NCI-H2196 treated with DMSO at 0.1 percent for 48 hours (cell line): Measurements from ENCODE around the gene CPEB1.
"Not testable (repeated sequence)": the region's sequence is repeated elsewhere in the genome, so short reads cannot be mapped to it uniquely, and the experiment has no call there.

ENCODE experiments used
- DNase-seq: peaks from one replicate; lab custom pipeline; 2025; ENCODE audit not compliant: unreplicated experiment; lab: John Stamatoyannopoulos, UW

CPEB1 gene

DNA sequence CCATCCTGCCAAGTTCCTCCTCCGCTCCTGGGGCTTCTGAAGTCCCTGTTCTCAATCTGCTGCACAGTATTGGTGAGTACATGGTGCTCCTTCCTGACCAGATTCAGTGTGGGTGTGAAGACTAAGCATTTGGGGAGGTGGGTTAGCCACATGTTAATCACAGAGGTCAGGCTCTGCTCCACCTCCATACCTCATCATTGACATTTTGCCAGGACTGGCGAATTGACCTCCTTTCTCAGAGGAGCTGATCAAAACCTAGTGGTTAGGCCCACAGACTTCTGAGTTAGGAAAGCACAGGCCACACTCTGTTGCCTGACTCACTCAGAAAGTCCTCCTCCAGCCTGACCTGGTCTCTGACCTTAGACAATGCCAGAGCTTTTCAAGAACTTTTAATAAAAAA is 98.5 kb downstream of the CPEB1 start:
- no peak for DNase-seq

- no peak for DNase-seq
These were observed 101.7 kb downstream of the CPEB1 start for GRCh38 chr15:82545478-82545877.

GRCh38 chr15:82545002-82545401 is 102.2 kb downstream of the CPEB1 start:
- DNase-seq: no peak

DNA sequence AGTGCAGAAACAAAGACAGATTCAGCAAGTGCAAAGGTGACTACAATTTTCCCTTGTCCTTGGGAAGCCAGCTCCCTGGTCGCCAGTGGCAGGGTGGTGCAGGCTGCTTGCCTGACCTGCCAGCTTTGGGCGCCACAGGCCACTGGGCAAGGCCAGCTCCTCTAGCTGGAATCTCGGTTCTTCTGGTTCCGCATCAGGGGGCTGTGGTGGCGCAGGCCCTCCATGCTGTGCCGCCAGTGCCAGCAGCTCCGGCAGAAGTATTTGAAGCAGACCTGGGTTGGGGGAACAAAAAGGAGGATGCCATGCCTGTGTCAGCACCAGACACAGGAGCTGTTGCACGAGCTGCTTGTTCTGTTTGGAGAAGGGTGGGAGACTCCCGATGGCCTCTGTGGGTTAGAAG is 102.7 kb downstream of the CPEB1 start:
- DNase-seq: no peak

DNA sequence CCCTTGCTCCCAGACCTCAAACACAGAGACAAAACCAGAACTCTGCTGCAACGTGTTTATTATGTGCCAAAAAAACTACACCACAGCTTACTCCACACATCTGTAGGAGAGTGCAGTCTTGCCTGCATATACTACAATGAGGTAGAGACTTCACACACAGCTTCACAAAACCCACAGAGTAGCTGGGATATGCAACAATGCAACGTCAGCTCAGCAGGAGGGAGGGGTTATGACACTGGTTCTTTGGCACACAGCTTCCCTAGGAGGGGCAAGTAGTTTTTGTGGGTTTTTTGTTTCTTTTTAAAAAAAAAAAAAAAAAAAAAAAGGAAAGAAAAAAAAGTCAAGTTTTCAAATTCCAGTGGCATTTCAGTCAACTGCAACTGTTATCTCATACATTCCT is 104.0 kb downstream of the CPEB1 start:
- DNase-seq: no peak

DNA sequence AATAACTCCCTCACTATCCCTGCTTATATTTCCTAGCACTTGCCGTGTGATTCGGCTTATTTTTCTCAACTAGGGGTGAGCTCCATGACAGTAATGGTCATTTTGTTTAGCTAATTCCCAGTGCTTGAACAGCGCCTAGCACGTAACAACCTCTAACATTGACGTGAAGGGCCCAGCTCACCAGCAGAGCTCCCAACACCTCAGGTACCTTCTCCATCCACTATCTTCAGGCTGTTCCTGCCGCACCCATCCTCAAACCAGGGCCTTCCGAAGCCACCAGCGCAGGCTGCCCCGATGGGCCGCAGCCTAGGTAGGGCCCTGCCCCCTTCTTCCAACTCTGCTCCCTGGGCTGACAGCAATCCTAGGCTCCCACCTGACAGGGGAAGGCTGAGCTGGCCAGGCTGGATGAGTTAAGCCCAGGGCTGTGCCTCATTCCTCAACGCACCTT is 106.2 kb downstream of the CPEB1 start:
- no peak for DNase-seq

DNA sequence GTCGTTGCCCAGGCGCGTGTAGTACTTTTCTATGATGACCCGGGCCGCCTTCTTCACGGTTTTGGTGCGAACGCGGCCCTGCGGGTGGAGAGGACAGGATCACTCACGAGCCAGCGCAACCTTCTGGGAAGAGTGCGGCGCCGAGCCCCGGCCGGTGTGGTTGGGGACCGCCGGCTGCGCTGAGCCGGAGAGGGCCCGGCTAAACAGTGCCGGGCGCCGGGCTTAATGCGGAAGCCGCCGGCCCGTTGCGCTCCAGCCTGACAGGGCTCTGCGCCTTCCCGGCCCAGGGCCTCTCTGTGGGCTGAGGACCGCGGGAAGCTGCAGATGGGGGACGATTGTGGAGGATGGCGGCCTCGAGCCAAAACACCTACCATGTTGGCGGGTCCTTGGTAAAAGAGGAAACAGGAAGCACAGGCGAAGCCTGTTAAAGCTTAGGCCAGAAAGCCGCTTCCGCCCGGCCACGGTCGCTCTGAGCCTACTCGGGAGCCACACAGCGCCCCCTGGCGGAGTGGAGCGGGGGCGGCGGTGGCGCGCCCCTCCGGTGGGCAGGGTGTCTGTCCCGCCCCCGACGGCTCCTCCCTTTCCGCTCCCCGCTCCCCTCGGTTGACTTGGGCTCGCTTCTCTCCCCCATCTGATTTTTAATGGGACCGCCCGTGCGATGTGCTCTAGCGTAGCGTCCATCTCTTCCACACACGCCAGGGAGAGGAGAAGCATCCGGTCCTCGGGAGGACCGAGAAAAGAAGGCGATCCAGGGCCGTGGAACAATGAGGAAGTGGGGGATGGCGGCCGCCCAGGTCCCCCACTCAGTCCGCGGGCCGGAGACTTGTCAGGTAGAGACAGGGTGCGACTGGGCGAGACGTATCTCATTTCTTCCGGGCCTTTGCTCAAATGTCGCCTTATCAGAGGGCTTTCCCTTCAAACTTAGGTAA is 106.8 kb downstream of the CPEB1 start, which contains the start of gene RPS17:
TSS of gene RPS17 (minus strand) at position 403 of the 929 bp plus-strand sequence. CDS start at position 374, 29 bp downstream.
- DNase-seq: no peak

DNA sequence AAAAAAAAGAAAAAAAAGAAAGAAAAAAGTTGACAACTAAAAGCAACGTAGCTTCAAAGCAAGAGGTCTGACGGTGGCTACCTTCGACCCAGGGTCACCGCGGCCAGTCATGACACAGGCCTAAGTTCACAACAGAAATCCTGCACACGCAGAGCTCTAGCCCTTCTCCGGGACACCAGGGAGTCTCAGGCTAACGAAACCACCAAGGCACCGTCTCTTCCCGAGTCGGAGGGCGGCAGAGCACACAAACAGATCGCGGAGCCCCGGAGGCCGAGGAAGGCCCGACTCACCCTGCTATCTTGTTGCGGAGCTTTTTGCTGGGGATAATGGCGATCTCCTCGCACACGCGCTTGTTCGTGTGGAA is 107.5 kb downstream of the CPEB1 start:
- no peak for DNase-seq

- no peak for DNase-seq
These were observed 108.0 kb downstream of the CPEB1 start for GRCh38 chr15:82538961-82539690.

DNA sequence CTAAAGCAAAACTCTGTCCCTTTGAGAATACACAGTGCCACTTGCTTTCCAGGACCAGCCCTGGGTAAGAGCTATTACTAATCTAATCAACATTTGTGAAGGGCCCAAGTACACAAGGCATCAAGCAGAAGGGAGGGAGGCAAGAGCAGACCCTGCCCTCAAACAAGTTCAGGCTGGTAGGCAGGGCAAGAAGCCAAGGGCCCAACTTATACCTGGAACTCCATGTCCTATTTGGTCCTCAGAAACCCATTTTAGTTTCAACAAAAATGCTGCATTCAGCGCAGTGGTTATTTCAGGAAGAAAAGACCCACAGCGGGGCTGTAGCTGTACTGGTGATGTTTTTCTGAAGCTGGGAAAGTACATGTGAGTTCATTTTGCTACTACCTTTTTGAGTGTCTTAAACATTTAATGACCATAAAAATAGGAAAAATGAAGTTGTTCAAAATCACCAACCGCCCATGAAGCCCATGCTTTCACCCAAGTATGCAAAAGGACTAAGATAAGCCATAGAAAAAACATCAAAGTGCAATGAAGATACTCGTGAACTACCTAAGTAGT is 109.7 kb downstream of the CPEB1 start:
- DNase-seq: no peak

DNA sequence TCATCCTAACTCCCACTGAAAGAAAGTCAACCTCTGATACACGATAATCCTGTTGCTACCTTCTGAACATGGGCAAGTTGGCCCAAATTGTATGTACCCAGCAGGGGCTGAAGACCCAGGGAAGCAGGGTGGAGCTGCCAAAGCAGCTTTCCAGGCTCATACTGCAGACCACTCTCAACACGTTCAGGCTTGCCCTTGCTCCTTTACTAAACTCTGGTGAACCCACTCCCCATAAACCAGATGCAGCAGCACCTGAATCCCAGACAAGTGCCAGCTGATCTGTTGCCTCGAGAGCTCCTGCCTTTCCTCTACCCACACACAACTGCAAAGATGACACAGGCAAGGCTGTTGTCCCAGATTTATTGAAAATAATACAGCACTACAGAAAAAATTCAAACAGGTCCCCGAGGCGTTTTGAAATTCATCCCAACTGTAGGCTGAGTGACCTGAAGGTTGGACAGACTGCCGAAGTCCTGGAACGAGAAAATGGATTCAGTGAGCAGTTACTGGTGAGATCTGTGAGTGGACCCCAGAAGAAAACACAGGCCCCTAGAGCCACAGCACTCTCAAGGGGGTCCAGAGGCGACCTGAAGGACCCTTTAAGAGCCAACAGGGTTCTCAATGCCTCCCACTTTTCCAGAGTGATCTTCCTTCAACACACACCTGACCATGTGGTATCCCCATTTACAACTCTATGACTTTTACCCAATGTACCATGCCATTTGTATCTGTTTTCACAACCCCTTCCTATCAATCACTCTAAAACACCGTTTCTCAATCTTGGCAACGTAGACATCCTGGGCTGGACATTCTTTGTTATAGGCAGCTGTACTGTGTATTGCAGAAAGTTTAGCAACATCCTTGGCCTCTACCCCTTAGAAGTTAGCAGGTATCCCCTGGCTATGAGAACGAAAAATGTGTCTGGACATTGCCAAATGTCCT is 110.5 kb downstream of the CPEB1 start:
- no peak for DNase-seq

- no peak for DNase-seq
These were observed 111.4 kb downstream of the CPEB1 start for GRCh38 chr15:82535566-82536408.

DNA sequence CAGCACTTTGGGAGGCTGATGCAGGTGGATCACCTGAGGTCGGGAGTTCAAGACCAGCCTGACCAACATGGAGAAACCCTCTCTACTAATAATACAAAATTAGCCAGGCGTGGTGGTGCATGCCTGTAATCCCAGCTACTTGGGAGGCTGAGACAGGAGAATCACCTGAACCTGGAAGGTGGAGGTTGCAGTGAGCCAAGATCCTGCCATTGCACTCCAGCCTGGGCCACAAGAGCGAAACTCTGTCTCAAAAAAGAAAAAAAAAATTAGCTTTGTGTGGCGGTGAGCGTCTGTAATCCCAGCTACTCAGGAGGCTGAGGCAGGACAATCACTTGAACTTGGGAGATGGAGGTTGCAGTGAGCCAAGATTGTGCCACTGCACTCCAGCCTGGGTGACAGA is 112.0 kb downstream of the CPEB1 start:
- DNase-seq: not testable (repeated sequence)

DNA sequence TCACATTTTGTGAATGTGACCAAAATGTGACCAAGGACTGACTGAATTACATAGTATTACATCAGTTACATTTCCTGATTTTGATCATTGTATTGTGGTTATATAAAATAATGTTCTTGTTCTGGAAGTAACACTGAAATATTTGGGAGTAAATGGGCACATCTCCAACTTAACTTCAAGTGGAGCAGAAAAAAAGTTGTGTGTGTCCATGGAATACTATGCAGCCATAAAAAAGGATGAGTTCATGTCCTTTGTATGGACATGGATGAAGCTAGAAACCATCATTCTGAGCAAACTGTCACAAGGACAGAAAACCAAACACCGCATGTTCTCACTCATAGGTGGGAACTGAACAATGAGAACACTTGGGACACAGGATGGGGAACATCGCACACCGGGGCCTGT is 112.7 kb downstream of the CPEB1 start:
- DNase-seq: not testable (repeated sequence)

DNA sequence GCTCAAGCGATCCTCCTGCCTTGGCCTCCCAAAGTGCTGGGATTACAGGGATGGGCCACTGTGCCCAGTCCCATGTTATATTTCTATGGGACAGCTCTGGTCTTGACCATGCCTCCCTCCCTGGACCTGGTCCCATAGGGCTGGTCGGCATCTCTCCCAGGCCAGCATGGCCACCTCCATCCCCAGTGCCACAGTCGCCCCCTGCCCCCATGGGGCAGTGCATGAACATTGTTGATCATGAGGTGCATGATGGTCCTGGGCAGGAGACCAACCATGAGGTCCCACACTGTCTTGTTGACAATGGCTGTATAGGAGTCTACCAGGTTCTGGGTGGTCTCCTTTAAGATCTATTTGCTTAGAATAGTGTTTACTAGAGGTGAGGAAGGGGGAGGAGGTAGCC is 113.4 kb downstream of the CPEB1 start:
- DNase-seq: no peak

DNA sequence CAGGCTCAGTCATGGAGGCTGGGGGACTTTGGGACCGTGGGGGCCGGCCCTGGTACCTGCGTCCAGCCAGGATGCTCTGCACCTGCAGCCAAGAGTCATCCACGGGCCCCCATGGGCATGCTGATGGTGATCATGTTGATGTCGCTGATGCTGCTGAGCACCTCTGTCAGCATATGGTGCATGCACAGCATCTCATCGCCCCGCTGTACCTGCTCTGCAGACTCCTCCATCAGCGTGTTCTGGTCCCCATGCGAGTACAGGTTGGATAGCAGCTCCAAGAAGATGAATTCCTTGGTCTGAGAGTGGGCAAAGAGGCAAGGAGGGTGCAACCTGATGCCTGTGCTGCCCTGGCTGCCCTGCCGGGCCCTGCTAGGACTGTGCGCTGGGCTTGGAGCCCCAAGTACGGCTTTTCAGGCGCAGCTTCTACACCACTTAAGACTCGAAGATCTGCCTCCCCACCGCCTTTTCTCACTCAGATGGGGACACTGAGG is 114.1 kb downstream of the CPEB1 start:
- no peak for DNase-seq

DNA sequence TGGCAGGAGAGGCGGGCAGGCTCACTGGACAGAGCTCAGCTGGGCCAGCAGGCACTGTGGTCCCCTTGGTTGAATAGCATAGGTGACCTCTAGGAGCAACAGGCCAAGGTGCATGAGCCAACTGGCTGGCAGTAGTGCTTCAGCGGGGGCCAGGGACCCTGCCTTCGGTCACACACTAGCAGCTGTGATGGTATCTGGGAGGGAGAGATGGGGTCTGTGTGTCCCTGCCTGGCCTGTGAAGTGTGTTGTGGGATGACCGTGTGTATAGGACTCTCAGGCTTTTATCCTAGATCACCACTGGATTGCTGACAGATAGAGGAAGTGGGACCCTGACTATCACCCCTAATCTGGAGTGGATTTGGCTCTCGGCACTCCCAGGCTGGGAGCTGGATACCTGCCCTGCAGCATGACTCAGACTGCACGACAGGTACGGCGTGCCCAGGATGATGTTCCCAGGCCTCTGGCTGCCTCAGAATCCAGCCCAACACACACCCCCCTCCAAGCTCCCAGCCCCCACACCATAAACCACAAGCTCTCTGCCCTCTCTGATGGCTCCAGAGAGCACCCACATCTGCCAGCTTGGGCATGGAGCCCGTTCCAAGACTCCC is 114.7 kb downstream of the CPEB1 start:
- no peak for DNase-seq

- DNase-seq: no peak
These were observed 115.4 kb downstream of the CPEB1 start for GRCh38 chr15:82531496-82532382.
